Measurements from ENCODE around the gene HKDC1.

Gene HKDC1

DNA sequence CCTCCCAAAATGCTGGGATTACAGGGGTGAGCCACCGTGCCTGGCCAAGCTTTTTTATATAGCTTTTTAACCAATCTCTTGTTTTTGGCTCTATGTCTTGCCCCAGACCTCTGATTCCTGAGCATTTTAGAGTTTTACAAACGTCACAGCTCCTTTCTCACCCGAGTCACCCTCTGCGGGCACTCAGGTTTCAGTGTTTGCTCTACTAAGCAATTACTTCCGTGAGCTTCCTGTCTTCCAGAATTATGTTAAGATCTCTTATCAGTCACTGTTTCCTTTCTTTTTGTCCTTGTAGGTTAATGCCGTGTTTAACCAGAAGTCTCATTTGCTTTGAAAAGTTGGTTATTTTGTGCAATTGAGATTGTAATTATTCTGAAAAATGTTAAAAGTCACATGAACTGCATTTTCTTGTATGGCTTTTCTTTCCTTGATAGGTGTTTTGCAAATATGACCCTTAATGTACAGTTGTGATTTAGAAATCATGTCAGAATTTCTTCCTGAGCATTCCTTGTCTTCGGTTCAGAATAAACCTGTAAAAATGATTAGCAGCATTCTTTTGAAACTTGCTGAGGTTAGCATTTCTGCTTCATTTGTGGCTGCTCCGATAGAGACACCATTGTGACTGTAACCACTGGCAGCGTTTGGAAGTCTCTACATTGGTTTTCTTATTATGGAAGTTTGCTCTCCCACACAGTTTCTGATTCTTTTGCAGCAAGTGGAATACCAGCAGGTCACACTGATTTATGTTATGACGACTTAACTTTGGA is 4.5 kb upstream of the HKDC1 start:
- DNase-seq (ENCODE audit: low spot score) = no peak

DNA sequence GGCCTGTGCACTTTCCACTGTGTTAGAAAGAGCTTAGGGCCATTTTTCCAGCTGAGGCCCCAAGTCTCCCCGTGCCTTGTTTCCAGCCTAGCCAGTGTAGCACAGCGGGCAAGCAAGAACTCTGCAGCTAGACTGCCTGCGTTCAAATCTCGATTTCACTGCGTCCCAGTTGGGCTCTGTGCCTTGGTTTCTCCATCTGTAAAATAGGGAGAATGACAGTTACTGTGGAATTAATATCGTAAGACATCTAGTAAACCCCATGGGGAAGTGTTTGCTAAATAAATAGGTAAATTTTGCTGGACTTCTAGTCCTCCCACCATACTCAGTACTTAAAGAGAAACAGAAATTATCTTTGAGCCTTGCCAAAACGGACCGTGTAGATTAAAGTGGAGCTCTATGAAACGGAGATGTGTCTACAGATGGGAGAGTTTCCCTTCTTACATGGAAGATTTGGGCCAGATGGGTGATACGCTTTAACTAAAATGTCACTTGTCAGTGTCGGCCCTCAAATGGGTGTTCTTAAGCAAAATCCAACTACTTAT is 3.5 kb upstream of the HKDC1 start:
- DNase-seq (ENCODE audit: low spot score) = no peak

DNA sequence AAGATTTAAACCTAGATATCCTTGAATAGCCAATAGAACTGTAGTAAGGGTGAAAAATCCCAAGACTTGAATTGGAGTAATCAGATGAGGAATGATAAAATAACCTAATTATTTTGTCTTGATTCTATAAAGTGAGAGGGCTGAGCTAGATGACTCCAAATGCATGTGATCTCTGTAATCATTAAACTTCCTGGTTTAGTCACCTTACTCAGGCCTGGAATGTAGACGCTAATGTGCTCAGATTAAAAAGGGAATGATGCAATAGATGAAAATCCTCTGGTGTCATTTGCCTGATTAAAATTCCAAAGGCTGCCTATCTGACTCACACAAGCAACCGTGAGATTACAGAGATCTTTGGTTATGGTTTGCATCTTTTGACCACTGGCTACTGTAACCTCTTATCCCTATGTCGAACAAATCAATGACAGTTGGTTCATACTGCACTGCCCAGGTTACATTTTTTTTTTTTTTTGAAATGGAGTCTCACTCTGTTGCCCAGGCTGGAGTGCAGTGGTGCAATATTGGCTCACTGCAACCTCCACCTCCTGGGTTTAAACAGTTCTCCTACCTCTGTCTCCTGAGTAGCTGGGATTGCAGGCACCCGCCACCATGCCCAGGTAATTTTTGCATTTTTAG is 2.9 kb upstream of the HKDC1 start:
- no peak for DNase-seq (ENCODE audit: low spot score)

DNA sequence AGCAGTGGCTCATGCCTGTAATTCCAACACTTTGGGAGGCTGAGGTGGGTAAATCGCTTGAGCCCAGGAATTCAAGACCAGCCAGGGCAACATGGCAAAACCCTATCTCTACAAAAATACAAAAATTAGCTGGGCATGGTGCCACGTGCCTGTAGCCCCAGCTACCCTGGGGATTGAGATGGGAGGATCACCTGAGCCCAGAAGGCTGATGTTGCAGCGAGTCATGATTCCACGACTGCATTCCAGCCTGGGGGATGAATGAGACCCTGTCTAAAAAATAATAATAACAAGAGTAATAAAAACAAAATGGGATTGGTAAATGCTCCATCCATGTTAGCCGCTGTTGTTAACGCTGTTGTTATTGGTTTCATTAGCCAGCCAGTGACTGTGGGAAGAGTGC is 1.3 kb upstream of the HKDC1 start:
- no peak for DNase-seq (ENCODE audit: low spot score)

DNA sequence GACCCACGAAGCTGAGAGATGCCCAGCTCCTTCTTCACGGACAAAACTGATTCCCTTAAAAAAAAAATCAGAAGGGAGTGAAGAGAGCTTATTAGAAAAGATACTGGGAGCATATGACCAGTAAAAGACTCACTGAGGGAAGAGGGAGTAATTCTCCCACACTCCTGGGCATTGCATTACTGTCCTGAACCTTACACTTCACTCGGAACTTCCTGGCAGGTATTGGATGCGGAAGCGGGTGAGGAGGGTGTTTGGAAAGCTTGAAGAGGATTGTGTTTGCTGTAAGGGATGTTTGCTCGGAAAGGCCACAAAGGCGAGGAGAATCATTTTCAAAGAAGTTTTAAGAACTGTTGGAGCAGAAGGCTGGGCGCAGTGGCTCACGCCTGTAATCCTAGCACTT is 375 bp downstream of the HKDC1 start:
- DNase-seq (ENCODE audit: low spot score) = no peak

DNA sequence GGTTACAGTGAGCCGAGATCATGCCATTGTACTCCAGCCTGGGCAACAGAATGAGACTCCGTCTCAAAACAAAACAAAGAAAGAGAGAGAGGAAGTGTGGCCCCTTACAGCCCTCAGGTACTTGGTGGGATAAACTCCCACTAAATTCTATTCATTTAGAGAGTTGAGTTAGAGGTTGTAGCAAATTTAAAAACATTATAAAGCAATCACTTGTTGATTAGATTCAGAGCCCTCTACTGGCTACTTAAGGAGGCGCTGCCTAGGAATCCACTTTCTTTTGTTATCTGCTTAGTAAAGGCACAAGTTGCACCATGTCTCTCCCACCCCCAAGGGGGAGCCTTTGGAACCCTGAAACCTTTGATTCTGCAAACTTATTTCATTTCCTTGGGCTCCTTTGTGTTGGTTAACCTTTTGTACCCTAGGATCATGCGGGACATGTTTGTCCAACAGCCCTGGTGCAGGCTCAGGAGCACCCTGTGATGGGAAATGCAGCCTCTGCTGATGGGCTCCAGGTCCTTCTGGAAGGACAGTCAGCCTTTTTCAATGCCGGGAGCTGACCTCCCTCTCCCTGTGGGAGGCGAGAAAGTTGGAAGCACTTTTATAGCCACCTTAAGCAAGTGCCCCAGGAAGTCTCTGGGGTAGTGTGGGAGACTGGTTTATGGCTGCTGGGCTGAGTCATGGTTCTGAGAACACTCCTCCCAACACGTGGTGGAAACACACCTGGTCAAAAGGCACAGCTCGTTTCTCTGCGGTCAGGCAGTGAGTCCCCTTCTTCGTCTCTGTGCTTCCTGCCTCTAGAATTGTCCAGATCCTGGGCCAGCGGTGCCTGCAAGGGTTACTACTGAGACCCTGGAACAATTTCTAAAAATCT is 2.3 kb downstream of the HKDC1 start:
- peak; percentile 66 for DNase-seq (ENCODE audit: low spot score)

DNA sequence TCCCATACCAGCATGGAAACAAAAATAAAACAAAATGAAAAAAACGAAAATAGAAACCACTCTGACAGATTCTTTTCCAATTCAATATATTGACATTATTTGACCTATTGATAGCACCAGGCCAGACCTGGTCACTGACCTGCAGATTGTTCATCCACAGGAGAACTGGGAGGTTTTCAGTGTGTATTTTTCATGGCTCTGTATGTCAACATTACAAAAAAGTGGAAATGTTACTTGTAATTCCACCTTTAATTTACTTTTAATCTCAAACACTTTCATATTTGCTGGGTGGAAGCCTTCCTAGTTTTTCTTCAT is 2.9 kb downstream of the HKDC1 start:
- no peak for DNase-seq (ENCODE audit: low spot score)

DNA sequence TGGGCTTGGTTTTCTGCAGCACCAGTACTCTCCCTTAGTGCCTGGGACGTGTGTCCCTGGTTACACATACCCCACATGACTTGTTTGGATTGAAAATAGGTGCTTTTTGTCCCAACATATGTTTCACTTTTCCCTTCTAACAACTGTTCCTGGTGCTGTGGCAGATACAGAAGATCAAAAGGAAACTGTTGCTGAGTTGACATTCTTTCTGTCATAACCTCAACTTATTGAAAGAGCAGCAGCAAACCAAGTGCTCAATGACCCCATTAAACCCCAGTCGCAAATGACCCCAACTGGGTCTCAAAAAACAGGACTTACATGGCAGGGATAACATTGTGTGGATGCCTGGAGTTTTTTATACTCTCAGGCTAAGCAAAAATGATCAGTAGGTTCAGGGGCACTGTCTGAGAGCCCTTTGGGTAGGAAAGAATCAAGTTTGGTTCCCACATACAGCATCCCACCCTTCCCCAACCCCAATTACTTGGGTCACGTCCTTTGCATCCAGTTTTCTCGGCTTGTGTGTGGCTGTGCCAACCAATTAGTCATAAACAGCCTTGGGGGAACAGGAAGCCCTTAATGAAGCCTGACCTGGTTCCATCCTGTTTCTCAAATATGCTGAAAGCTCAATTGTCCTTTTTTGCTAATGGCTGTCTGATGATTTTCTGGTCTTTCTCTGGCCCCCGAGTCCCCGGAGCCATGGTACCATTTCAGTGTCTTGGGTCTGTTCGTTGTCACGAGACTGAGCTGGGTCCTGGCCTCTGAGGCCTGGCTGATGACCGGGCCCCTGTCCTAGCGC is 4.9 kb downstream of the HKDC1 start:
- DNase-seq (ENCODE audit: low spot score) = no peak

DNA sequence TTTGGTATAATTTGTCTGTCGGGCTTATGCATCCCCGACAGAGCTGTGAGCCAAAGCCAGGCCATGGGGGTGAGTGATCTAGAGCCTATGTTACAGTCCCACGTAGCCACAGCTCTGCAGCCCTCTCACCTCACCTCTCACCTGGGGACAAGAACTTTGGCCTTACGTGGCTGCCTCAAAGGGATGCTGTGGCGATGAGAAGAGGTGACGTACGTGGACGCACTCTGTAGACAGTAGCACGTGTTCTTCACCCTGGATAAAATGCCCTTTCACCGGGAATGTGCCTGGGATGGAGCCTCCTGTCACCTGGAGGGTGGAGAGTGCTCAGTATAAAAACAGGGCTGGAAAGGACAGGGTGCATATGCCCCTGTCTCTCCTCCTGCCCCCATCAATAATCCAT is 5.5 kb downstream of the HKDC1 start:
- no peak for DNase-seq (ENCODE audit: low spot score)

DNA sequence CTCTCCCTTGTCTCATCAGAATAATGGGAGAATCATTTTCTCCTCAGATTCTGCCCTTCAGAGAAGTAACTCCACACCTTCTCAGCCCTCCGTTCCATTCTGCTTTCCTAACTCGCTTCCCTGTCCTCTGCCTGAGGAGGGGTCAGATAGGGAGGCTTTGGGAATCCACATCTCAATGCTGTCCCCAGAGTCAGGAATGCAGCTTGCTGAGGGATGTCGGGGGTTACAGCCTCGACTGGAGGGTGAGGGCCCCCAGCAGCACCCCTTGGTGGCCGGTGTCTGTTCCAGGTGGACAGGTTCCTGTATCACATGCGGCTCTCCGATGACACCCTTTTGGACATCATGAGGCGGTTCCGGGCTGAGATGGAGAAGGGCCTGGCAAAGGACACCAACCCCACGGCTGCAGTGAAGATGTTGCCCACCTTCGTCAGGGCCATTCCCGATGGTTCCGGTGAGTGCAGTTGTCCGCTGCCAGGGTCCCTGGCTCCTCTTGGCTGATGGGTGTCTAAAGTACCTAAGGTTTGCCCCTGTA is 6.9 kb downstream of the HKDC1 start:
- DNase-seq (ENCODE audit: low spot score) = no peak

DNA sequence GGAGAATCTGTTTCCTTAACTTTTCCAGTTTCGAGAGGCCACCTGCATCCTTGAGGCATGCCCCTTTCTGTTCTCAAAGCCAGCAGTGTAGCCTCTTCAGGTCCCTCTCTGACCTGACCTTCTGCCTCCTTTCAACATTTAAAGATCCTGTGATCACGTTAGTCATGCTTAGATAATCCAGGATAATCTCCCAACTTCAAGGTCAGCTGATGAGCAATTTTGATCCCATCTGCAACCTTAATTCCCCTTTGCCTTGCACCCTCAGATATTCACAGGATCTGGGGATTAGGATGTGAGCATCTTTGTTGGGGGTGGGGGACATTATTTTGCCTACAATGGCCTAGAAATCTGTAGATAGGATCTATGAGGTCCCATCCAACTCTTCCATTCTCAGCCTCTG is 8.0 kb downstream of the HKDC1 start:
- DNase-seq (ENCODE audit: low spot score) = no peak

DNA sequence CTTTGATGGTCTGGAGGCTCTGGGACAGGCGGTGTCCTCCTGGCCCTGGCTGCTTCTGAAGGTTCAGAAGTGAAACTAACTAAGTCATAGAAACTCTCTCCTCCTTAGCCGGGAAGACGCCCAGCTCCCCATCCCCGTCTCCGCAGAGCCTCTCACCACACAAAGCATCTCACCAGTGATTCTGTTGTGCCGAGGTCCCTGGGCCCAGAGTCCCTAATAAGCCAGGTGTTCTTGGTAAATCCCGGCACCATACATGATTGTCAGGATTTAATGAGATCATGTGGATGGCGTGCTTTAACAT is 9.4 kb downstream of the HKDC1 start:
- DNase-seq (ENCODE audit: low spot score) = no peak

DNA sequence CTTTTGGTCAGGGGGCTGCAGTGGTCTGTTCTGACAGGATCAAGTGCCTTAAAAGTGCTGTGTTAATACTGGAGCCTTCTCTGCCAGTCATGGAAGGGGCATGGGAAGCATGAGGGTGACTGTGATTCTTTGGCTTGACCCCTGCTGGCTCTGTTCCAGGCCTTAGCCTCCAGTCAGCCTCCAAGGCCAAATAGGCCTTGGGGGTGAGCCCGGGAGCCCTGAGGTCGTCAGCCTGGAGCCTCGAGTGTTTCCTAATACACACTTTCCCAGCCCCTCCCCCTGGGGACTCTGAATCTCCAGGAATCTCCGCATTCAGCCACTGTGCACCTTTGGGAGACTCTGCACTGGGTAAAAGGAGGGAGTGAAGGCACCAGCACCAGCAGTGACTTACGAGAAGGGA is 10.0 kb downstream of the HKDC1 start:
- DNase-seq (ENCODE audit: low spot score) = no peak

DNA sequence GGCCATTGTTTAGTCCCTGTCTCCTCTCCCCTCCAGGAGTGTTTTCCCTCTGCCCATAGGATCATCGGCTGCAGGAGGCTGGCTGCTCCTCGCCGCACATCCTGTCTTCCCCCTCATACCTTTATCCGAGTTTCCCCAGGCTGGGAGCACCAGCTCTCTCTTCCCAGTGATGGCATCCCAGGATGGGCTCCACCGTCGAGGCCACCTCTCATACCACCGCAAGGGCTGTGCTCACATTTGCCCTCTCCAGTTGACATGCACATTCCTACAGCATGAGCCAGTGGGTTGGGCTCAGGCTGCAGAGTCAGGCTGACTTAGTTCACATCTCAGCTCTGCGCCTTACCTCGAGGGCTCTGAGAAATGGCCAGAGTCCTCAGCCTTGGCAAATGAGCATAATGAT is 12.1 kb downstream of the HKDC1 start:
- DNase-seq (ENCODE audit: low spot score) = no peak

DNA sequence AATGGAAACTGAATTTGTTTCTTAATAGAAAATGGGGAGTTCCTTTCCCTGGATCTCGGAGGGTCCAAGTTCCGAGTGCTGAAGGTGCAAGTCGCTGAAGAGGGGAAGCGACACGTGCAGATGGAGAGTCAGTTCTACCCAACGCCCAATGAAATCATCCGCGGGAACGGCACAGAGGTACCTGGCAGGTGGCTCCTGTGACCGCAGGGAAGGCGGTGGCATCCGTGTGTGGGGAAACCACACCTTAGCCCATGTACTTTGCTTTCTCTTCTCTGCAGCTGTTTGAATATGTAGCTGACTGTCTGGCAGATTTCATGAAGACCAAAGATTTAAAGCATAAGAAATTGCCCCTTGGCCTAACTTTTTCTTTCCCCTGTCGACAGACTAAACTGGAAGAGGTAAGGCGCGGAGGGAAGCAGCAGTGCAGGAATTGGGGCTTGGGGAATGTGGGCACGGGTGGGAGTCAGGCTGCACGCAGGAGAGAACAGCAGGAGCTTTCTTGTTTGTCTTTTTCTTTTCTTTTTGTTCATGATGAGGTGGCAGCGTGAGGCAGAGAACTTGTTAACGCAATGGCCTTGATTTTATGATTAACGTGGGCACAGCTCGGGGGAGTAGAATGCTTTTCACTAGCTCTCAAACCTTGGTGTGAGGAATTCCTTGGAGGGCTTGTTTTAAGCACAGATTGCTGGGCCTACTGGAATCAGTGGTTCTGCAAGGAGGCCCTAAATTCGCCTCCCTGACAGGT is 12.8 kb downstream of the HKDC1 start:
- DNase-seq (ENCODE audit: low spot score) = no peak

DNA sequence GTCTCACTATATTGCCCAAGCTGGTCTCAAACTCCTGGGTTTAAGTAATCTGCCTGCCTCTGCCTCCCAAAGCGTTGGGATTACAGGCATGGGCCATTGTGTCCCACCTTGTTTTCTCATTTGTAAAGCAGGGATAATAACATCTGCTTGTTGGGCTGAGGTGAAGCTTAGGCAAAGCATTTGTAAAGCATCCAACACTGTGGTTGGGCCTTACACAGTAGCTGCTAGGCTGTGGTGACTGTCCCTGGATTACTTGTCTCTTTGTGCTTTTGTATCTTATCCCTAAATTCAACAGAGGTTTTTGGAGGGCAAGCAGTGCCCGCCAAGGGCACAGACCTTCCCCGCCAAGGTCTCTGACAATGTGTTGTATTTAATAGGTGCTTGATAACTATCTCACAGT is 14.3 kb downstream of the HKDC1 start:
- DNase-seq (ENCODE audit: low spot score) = no peak

DNA sequence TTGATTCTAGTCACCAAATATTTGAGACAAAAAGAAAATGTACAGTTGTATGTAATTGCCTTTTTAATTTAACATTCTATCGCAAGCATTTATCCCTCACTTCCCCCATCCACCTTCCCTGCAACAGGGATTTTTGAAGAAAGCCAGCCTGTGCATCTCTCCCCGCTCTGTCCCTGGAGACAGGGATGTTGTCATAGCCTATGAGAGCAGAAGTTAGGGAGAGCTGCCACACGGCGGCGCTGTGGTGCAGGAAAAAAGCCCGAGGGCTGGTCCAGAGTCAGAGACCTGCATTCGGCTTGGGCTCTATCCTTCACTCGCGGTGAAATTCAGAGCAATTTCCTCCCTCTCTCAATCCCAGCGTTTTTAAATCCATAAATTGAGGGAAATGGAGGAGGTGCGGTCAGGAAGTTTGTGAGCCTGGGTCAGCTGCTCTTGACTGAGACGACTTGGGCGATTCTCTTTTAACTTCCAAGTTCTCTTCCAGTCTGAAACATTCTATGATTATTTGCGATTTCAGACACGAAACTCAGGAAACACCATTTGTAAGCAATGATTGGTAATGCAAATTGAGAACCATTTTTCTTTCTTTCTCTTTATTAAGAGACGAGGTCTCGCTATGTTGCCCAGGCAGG is 17.5 kb downstream of the HKDC1 start:
- DNase-seq (ENCODE audit: low spot score) = peak; percentile 89

DNA sequence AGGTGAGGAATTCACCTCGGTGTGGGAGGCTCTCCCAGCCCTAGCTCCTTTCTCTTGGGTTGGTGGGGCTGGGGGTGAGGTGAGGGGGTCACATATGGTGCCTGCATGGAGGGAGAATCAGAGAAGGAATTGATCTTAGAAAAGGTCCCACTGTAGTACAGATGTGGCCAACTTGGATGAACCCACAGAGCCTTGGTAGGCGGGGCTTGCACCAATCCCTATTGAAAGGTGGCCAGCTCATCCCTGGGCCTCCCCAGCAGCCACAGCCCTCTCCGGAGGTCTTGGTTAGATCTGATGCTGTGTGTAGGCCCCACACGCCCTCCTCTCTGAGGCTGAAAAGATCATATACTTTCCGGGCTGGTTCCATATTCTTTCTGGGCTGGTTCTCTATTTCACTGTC is 19.0 kb downstream of the HKDC1 start:
- DNase-seq (ENCODE audit: low spot score) = no peak

DNA sequence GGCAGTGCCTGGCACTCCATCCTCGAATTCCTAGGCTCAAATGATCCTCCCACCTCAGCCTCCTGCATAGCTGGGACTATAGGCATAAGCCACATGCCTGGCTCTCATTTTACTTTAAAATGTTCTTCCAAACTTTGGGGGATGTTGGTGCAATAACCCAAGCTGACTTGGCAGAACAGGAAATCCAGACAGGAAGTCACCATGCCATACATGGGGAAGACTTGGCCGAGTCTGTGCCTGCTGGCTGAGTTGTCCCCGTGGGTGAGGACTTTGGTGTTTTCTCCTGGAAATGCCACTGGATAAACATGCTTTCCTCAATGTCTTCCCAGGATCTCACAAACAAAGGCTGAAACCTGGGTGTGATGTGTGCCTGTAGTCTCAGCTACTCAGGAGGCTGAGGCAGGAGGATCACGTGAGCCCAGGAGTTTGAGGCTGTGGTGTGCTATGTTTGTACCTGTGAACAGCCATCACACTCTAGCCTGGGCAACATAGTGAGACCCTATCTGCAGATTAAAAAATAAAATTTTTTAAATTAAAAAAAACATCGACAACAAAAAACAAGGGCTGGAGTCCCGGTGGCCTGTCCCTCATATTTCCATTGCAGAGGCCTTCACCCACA is 19.8 kb downstream of the HKDC1 start:
- no peak for DNase-seq (ENCODE audit: low spot score)

DNA sequence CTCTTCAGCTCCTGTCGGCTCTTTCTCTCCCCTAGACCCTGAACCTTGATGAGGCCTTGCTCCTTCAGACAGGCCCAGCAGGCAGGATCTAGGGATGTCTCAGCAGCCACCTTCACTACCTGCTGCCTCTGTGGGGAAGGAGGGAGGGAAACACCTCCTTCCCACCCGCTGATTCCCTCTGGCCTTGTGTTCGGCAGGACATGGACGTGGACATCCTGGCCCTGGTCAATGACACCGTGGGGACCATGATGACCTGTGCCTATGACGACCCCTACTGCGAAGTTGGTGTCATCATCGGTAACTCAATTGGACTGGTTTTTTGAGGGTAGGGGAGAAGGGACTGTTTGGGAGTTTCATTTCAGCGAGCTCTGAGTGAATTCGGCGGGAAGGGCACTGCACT is 20.3 kb downstream of the HKDC1 start:
- no peak for DNase-seq (ENCODE audit: low spot score)
